ENCODE data around the gene PTPN12.
A peak's percentile ranks its signal among the peaks of the same experiment; 100 is the strongest.
"Not testable (repeated sequence)": the region's sequence is repeated elsewhere in the genome, so short reads cannot be mapped to it uniquely, and the experiment has no call there.

Gene PTPN12

GRCh38 chr7:77538281-77539212 is 1.5 kb downstream of the PTPN12 start:
- DNase-seq, result peak; percentile 85

- DNase-seq, result no peak
These were observed 3.3 kb downstream of the PTPN12 start for GRCh38 chr7:77540402-77540822.

GRCh38 chr7:77540993-77541392 is 3.9 kb downstream of the PTPN12 start:
- DNase-seq, result not testable (repeated sequence)

GRCh38 chr7:77542409-77542808 is 5.3 kb downstream of the PTPN12 start:
- DNase-seq, result no peak

- DNase-seq, result no peak
These were observed 5.8 kb downstream of the PTPN12 start for GRCh38 chr7:77542895-77543294.

GRCh38 chr7:77543910-77544309 is 6.8 kb downstream of the PTPN12 start:
- no peak for DNase-seq

- no peak for DNase-seq
These were observed 7.4 kb downstream of the PTPN12 start for GRCh38 chr7:77544518-77544917.

- DNase-seq, result no peak
These were observed 11.1 kb downstream of the PTPN12 start for GRCh38 chr7:77548206-77548605.

- no peak for DNase-seq
These were observed 12.2 kb downstream of the PTPN12 start for GRCh38 chr7:77549106-77549870.

GRCh38 chr7:77550586-77550985 is 13.5 kb downstream of the PTPN12 start:
- no peak for DNase-seq

- DNase-seq, result no peak
These were observed 16.0 kb downstream of the PTPN12 start for GRCh38 chr7:77553123-77553522.

GRCh38 chr7:77558284-77558967 is 21.3 kb downstream of the PTPN12 start:
- no peak for DNase-seq

- no peak for DNase-seq
These were observed 24.3 kb downstream of the PTPN12 start for GRCh38 chr7:77561352-77561751.

GRCh38 chr7:77563275-77563674 is 26.2 kb downstream of the PTPN12 start:
- no peak for DNase-seq

- DNase-seq, result no peak
These were observed 28.8 kb downstream of the PTPN12 start for GRCh38 chr7:77565917-77566316.

GRCh38 chr7:77566421-77566820 is 29.3 kb downstream of the PTPN12 start:
- DNase-seq, result peak; percentile 8

GRCh38 chr7:77569514-77570232 is 32.6 kb downstream of the PTPN12 start:
- DNase-seq, result no peak

GRCh38 chr7:77570330-77571011 is 33.4 kb downstream of the PTPN12 start:
- no peak for DNase-seq

GRCh38 chr7:77571801-77572200 is 34.7 kb downstream of the PTPN12 start:
- no peak for DNase-seq

GRCh38 chr7:77575187-77575586 is 38.1 kb downstream of the PTPN12 start:
- no peak for DNase-seq

- no peak for DNase-seq
These were observed 39.8 kb downstream of the PTPN12 start for GRCh38 chr7:77576856-77577255.

- DNase-seq, result no peak
These were observed 42.7 kb downstream of the PTPN12 start for GRCh38 chr7:77579797-77580196.
